HL-60 (cell line): Measurements from ENCODE around the gene TNFRSF12A.

Experiments
- POLR2AphosphoS5 ChIP-seq: IDR thresholded peaks from 2 replicates; pipeline ENCODE4 v1.6.1; 2012; ENCODE audit warnings: low read depth
- TF ChIP-seq, protein P1 (sequence below): IDR thresholded peaks from one replicate; pipeline ENCODE4 v1.5.1; 2011; ENCODE audit warnings: low read length, control low read depth, inconsistent platforms; ENCODE audit not compliant: insufficient read depth
- TF ChIP-seq, protein P2 (sequence below): IDR thresholded peaks from 2 replicates; pipeline ENCODE4 v1.6.1; 2012; ENCODE audit warnings: low read depth; ENCODE audit not compliant: insufficient replicate concordance

GRCh38 chr16:3007957-3008689 lies 12.0 kb upstream of the TNFRSF12A start:
- TF ChIP-seq POLR2AphosphoS5 = peak; percentile 96
- TF ChIP-seq, protein P1, sequence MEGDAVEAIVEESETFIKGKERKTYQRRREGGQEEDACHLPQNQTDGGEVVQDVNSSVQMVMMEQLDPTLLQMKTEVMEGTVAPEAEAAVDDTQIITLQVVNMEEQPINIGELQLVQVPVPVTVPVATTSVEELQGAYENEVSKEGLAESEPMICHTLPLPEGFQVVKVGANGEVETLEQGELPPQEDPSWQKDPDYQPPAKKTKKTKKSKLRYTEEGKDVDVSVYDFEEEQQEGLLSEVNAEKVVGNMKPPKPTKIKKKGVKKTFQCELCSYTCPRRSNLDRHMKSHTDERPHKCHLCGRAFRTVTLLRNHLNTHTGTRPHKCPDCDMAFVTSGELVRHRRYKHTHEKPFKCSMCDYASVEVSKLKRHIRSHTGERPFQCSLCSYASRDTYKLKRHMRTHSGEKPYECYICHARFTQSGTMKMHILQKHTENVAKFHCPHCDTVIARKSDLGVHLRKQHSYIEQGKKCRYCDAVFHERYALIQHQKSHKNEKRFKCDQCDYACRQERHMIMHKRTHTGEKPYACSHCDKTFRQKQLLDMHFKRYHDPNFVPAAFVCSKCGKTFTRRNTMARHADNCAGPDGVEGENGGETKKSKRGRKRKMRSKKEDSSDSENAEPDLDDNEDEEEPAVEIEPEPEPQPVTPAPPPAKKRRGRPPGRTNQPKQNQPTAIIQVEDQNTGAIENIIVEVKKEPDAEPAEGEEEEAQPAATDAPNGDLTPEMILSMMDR = no peak
- TF ChIP-seq, protein P2, sequence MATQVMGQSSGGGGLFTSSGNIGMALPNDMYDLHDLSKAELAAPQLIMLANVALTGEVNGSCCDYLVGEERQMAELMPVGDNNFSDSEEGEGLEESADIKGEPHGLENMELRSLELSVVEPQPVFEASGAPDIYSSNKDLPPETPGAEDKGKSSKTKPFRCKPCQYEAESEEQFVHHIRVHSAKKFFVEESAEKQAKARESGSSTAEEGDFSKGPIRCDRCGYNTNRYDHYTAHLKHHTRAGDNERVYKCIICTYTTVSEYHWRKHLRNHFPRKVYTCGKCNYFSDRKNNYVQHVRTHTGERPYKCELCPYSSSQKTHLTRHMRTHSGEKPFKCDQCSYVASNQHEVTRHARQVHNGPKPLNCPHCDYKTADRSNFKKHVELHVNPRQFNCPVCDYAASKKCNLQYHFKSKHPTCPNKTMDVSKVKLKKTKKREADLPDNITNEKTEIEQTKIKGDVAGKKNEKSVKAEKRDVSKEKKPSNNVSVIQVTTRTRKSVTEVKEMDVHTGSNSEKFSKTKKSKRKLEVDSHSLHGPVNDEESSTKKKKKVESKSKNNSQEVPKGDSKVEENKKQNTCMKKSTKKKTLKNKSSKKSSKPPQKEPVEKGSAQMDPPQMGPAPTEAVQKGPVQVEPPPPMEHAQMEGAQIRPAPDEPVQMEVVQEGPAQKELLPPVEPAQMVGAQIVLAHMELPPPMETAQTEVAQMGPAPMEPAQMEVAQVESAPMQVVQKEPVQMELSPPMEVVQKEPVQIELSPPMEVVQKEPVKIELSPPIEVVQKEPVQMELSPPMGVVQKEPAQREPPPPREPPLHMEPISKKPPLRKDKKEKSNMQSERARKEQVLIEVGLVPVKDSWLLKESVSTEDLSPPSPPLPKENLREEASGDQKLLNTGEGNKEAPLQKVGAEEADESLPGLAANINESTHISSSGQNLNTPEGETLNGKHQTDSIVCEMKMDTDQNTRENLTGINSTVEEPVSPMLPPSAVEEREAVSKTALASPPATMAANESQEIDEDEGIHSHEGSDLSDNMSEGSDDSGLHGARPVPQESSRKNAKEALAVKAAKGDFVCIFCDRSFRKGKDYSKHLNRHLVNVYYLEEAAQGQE = peak; percentile 30
